Measurements from ENCODE around the gene EFCAB13.

The EFCAB13 gene

DNA sequence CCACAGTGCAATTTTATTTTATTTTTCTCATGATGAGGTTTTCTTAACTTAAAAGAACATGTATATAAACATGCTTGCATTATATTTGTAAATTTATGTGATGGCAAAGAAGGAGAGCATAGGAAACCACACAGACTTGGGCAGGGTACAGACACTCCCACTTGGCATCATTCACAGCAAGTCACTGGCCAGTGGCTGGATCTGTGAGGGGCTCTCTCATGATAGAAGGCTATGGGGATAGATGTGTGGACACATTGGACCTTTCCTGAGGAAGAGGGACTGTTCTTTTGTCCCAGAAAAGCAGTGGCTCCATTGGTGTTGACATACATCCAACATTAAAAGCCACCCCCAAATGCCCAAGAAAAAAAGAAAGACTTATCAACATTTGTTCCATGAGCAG is 12.3 kb upstream of the EFCAB13 start:
- DNase-seq: no peak
- TF ChIP-seq, protein P1, sequence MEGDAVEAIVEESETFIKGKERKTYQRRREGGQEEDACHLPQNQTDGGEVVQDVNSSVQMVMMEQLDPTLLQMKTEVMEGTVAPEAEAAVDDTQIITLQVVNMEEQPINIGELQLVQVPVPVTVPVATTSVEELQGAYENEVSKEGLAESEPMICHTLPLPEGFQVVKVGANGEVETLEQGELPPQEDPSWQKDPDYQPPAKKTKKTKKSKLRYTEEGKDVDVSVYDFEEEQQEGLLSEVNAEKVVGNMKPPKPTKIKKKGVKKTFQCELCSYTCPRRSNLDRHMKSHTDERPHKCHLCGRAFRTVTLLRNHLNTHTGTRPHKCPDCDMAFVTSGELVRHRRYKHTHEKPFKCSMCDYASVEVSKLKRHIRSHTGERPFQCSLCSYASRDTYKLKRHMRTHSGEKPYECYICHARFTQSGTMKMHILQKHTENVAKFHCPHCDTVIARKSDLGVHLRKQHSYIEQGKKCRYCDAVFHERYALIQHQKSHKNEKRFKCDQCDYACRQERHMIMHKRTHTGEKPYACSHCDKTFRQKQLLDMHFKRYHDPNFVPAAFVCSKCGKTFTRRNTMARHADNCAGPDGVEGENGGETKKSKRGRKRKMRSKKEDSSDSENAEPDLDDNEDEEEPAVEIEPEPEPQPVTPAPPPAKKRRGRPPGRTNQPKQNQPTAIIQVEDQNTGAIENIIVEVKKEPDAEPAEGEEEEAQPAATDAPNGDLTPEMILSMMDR (IDR thresholded peaks at IDR 0.05; ENCODE audit: low read depth, low read length, missing control alignments): no peak
- Histone ChIP-seq H3K36me3 (replicated peaks) (peaks cover 3% of the 10 kb centered on the region), H3K4me3 (ENCODE audit: low read depth, low read length) (no peak overlapping the region), H3K27ac (no peak overlapping the region), H3K27me3 (replicated peaks) (no peaks in the 10 kb centered on the region)
- in situ Hi-C loops (cut with HindIII; ENCODE audit: low pct_ligation_motif_present, low sequenced_read_pairs): no loop called here

DNA sequence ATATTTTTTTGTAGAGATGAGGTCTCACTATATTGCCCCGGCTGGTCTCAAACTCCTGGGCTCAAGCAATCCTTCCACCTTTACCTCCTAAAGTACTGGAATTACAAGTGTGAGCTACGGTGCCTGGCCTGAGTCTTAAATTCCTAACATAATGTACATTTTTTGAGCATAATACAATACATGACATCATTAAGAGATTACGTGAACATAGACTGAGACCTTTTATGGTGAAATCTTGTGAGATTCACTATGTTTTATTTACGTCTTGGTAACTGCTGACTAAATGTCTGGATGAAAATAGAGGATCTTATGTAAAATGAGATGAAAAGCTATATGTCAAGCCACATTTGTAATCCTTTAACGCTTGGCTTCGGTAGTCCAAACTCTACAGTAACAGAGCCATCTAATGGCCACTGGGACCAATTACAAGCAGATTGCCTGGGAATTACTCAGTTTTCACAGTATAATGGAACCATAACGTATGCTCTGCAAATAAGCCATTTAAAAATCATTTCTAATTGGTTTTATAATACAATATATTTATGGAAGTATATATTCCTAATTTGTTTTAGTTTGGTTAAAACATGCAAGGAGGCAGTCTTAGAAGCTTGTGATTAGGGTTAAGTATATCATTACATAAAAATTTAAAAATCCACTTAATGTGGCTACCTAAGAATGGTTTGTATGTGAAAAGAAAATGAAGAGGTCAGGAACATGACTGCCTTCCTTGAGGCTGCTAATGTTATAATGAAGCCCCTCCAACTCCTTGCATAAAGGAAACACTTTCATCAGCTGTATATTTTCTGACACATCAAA is 8.1 kb upstream of the EFCAB13 start:
- peak; percentile 85 for DNase-seq
- Histone ChIP-seq H3K27me3 (replicated peaks) (no peaks in the 10 kb centered on the region), H3K4me3 (ENCODE audit: low read depth, low read length) (no peak overlapping the region), H3K27ac (peak overlapping the region; percentile 80), H3K36me3 (replicated peaks) (no peaks in the 10 kb centered on the region)
- in situ Hi-C loops (cut with HindIII; ENCODE audit: low pct_ligation_motif_present, low sequenced_read_pairs): no loop called here
- TF ChIP-seq, protein P1 (IDR thresholded peaks at IDR 0.05; ENCODE audit: low read depth, low read length, missing control alignments): peak; percentile 78

DNA sequence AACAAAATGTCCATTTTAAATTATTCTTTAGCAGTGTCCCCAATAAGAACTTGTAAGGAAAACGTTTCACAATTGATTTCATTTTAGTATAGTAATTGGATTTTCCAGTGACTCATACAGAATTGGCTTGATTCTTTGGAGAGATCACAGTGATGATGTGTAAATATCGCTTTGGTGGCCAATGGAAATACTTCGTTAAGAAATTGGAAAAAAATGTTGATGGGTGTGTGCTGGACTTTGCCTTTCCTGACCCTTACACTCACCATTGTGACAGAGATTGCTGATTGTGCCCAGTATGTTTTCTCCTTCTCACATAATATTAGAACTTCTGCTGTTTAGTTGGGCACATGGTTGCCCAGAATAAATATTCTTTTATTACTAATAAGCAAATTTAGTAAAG is 7.4 kb upstream of the EFCAB13 start:
- in situ Hi-C loops (cut with HindIII; ENCODE audit: low pct_ligation_motif_present, low sequenced_read_pairs): no loop called here
- Histone ChIP-seq H3K27ac (peak overlapping the region; percentile 80), H3K4me3 (ENCODE audit: low read depth, low read length) (no peak overlapping the region), H3K36me3 (replicated peaks) (no peaks in the 10 kb centered on the region), H3K27me3 (replicated peaks) (no peaks in the 10 kb centered on the region)
- no peak for DNase-seq
- TF ChIP-seq, protein P1 (IDR thresholded peaks at IDR 0.05; ENCODE audit: low read depth, low read length, missing control alignments): no peak

DNA sequence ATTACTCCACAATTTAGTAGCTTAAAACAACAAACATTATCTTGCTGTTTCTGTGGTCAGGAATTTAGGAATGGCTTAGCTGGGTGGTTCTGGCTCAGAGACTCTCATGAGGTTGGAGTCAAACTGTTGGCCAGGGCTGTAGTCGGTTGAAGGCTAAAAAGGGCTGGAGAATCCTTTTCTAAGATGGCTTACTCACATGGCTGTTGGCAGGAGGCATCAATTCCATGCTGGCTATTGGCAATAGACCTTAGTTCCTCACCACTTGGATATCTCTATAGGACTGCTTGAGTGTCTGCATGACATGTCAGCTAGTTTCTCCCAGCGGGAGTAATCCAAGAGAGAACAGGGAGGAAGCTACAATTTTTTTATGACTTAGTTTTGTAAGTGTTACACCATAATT is 6.6 kb upstream of the EFCAB13 start:
- in situ Hi-C loops (cut with HindIII; ENCODE audit: low pct_ligation_motif_present, low sequenced_read_pairs): no loop called here
- Histone ChIP-seq H3K4me3 (ENCODE audit: low read depth, low read length) (no peak overlapping the region), H3K27me3 (replicated peaks) (no peaks in the 10 kb centered on the region), H3K27ac (no peak overlapping the region), H3K36me3 (replicated peaks) (no peaks in the 10 kb centered on the region)
- no peak for DNase-seq
- TF ChIP-seq, protein P1 (IDR thresholded peaks at IDR 0.05; ENCODE audit: low read depth, low read length, missing control alignments): no peak

DNA sequence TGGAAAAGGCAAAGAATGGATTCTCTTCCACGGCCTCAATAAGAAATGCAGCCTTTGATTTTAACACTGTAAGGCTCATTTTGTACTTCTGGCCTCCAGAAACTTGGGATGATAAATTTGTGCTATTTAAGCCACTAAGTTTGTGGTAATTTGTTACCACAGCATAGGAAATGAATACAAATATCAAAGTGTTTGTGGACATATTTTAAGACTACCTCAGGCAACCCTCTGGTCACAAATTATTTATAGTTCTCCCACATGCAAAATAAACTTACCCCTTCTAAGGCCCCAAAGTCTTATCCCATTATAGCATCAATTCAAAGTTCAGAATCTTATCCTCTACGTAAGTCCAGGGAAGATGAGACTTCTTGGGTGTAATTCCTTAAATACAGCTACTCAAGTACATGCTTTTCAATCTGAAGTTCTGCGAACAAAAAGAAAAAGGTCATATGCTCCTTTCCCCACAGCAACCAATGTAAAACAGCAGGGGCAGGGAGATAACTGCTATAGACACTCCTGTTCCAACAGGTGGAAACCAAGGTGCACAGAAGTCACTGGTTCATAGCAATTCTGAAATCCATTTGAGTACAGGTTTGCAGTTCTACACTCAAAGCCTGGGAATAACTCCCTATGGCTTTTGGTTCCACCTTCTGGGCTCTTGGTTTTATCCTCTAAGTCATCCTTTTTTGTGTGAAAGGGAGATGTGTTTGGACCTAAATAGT is 5.4 kb upstream of the EFCAB13 start:
- Histone ChIP-seq H3K27me3 (replicated peaks) (no peaks in the 10 kb centered on the region), H3K36me3 (replicated peaks) (no peaks in the 10 kb centered on the region), H3K27ac (no peak overlapping the region), H3K4me3 (ENCODE audit: low read depth, low read length) (no peak overlapping the region)
- in situ Hi-C loops (cut with HindIII; ENCODE audit: low pct_ligation_motif_present, low sequenced_read_pairs): no loop called here
- TF ChIP-seq, protein P1 (IDR thresholded peaks at IDR 0.05; ENCODE audit: low read depth, low read length, missing control alignments): no peak
- DNase-seq: no peak

All from brain microvascular endothelial cell (primary cell).